CD4-positive, alpha-beta memory T cell (primary cell): ENCODE results near the gene SDR9C7. TPM values are rescaled to one million over a fixed set of nuclear protein-coding genes. Genes with fewer than 3 reads are reported as not detected.

Experiments
- CTCF ChIA-PET: fragments of 350-600 bp; sonication (Branson Sonifier 250); formaldehyde crosslinking; loops from one replicate; lab custom pipeline; 2021; ENCODE audit warnings: inconsistent platforms; ENCODE audit not compliant: partially characterized antibody; lab: Charles Lee
- POLR2A ChIA-PET: fragments of 350-600 bp; sonication (Branson Sonifier 250); formaldehyde crosslinking; loops from one replicate; lab custom pipeline; 2021; ENCODE audit not compliant: partially characterized antibody; lab: Charles Lee
- DNase-seq, 5 donors: peaks; one replicate each; pipeline versions ENCODE4 v3.0.0 to v3.0.0-alpha.2; 2020 to 2022; ENCODE audit warnings: mixed read lengths in 1 of 5
- H3K27ac ChIP-seq: one replicate; pipeline ENCODE4 v1.7.0; 2013; ENCODE audit warnings: low read depth, low read length
- H3K27me3 ChIP-seq: 2 replicates; pipeline ENCODE4 v1.7.0; 2013; ENCODE audit warnings: mild to moderate bottlenecking, low read length, moderate library complexity; ENCODE audit not compliant: insufficient read depth
- H3K36me3 ChIP-seq: 2 replicates; pipeline ENCODE4 v1.7.0; 2013; ENCODE audit warnings: mild to moderate bottlenecking, low read length, moderate library complexity; ENCODE audit not compliant: insufficient read depth
- H3K4me1 ChIP-seq: 2 replicates; pipeline ENCODE4 v1.7.0; 2013; ENCODE audit warnings: mild to moderate bottlenecking, low read length, moderate library complexity; ENCODE audit not compliant: insufficient read depth
- H3K4me3 ChIP-seq, 2 donors: one replicate each; pipeline ENCODE4 v1.7.0; 2013; ENCODE audit warnings: low read length in 2 of 2, mild to moderate bottlenecking in 1 of 2
- H3K9me3 ChIP-seq, 2 donors: one replicate each; pipeline ENCODE4 v1.7.0; 2013; ENCODE audit warnings: low read length in 2 of 2, control low read depth in 1 of 2; ENCODE audit not compliant: control insufficient read depth in 1 of 2
- H3K27ac Mint-ChIP-seq, 7 donors: one replicate each; pipeline ENCODE4 v1.8.0; 2020 to 2021; ENCODE audit warnings: mixed read lengths in 7 of 7, mild to moderate bottlenecking in 6 of 7, inconsistent platforms in 3 of 7, moderate library complexity in 3 of 7
- H3K27me3 Mint-ChIP-seq, 2 donors: one replicate each; pipeline ENCODE4 v1.8.0; 2020 to 2021; ENCODE audit warnings: mixed read lengths in 2 of 2
- H3K36me3 Mint-ChIP-seq, 2 donors: one replicate each; pipeline ENCODE4 v1.8.0; 2020 to 2021; ENCODE audit warnings: mixed read lengths in 2 of 2, inconsistent platforms in 1 of 2, mild to moderate bottlenecking in 1 of 2
- H3K4me1 Mint-ChIP-seq, 4 donors: one replicate each; pipeline ENCODE4 v1.8.0; 2020 to 2021; ENCODE audit warnings: mixed read lengths in 4 of 4, mild to moderate bottlenecking in 1 of 4
- H3K4me3 Mint-ChIP-seq, 8 donors: one replicate each; pipeline ENCODE4 v1.8.0; 2020 to 2021; ENCODE audit warnings: mixed read lengths in 8 of 8, mild to moderate bottlenecking in 7 of 8, moderate library complexity in 6 of 8, inconsistent platforms in 3 of 8
- H3K9me3 Mint-ChIP-seq, 8 donors: one replicate each; pipeline ENCODE4 v1.8.0; 2020 to 2021; ENCODE audit warnings: mixed read lengths in 8 of 8, mild to moderate bottlenecking in 5 of 8, inconsistent platforms in 3 of 8, moderate library complexity in 1 of 8
- intact Hi-C: fragments of 100-400 bp; cut with micrococcal nuclease; formaldehyde crosslinking; loops from one replicate; pipeline ENCODE4 v1.15.1; 2023
- polyA plus RNA-seq, 2 donors: library from polyadenylated mRNA; unstranded; fragments of 300-500 nt; fragmentation: Illumina TruSeq; gene quantifications; one replicate each; pipeline ENCODE4 v1.2.3, GENCODE V29; 2021
- total RNA-seq, 2 experiments: library from RNA; stranded (reverse); gene quantifications; one replicate each; pipeline ENCODE4 v1.2.3, GENCODE V29; 2021

SDR9C7 gene
- total and polyA plus RNA-seq, 4 experiments from 2014 or later = not detected

DNA sequence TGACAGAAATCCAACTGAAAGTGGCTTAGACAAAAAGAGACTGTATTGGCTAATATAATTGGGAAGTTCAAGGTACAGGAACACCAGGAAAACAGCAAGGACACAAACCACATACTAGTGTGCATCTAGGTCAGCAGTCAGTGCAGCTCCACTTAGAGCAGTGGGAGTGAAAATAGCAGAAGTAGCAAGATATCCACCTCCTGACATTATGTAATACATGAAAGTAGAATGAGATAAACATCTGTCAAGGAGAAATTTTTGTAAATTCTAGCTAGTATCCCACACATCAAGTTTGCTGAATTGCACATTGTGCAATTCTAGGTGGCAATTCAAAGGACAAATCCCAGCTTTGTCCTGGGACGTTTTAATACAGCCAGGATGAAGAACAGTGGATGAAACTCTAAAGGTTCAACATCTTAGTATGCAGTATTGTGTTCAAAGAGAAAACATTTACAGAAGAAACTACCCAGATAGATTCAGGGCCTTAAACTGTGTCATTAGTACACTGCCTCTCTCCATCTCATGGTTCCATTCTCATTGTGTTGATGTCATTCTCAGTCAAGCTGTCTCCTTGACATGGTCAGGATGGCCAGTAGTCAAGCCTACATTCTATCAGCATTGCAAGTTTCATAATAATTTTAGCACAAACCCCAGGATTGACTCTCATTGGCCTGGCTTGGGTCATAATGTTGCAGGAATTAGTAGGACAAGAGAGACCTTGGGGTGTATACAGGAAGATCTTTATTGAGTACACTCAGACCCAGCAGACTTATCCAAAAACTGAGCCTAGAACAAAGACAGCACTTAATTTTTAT is 56.8 kb downstream of the SDR9C7 start:
- no peak overlapping the region for H3K27ac ChIP-seq
- no peak overlapping the region for H3K27ac Mint-ChIP-seq
- H3K4me1 ChIP-seq = no peaks in the 10 kb centered on the region
- no peak overlapping the region for H3K4me3 ChIP-seq
- no peak for DNase-seq
- H3K4me1 Mint-ChIP-seq = no peaks in the 10 kb centered on the region
- H3K4me3 Mint-ChIP-seq = no peak overlapping the region
- H3K36me3 Mint-ChIP-seq = peaks cover 0 to 4% of the 10 kb centered on the region in 2 donors
- no peaks in the 10 kb centered on the region for H3K36me3 ChIP-seq
- H3K9me3 ChIP-seq = peaks cover 0 to 2% of the 10 kb centered on the region in 2 donors
- ChIA-PET POLR2A (no interaction called here), CTCF (no interaction called here)
- no peaks in the 10 kb centered on the region for H3K27me3 ChIP-seq
- intact Hi-C loops = no loop called here
- peaks cover 3 to 21% (median 13%) of the 10 kb centered on the region in 8 donors for H3K9me3 Mint-ChIP-seq
- peaks cover 11 to 37% of the 10 kb centered on the region in 2 donors for H3K27me3 Mint-ChIP-seq

DNA sequence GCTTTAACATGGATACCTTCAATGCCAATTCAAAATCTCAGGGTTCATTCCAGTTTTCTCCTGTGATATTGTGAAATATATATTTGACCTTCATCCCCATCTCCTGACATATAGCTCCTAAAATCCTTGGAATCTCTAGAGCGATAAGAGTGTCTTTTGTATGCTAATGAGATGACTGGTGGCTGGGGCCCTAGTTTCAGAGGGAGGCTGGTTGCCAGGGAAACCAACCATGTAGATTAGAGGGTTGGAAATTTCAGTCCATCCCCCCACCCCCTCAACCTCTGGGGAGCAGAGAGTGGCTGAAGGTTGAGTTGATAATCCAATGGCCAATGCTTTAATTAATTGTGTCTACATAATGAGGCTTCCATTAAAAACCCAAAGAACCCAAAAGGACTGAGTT is 59.4 kb downstream of the SDR9C7 start:
- Mint-ChIP-seq H3K9me3 (peaks cover 0 to 3% (median 0%) of the 10 kb centered on the region in 8 donors), H3K27me3 (peaks cover 11 to 38% of the 10 kb centered on the region in 2 donors)
- CTCF ChIA-PET = no interaction called here

DNA sequence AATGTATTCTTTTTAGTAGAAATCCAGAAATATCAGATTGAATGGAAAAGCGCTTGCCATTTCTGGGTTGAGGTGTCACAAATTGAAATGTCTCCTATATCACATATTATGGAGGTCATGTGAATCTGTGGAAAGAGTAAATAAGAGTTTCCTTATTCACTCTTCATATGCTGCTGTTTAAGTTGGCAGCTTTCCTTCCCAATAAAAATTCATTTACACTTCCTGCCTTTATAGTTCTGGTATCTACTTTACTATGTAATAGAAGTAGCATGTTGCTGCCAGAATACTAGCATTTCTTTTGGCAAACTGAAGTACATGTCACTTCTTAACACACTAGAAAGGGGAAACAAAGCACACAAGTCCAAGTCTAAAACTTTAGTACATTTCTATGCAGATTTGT is 60.8 kb downstream of the SDR9C7 start:
- POLR2A ChIA-PET = no interaction called here
- peaks cover 12 to 43% of the 10 kb centered on the region in 2 donors for H3K27me3 Mint-ChIP-seq

More for the DNA sequence above, 59.4 kb downstream of the SDR9C7 start:
- DNase-seq = no peak
- H3K36me3 ChIP-seq = no peaks in the 10 kb centered on the region
- H3K27me3 ChIP-seq = no peaks in the 10 kb centered on the region
- intact Hi-C loops = no loop called here
- no peak overlapping the region for H3K4me3 Mint-ChIP-seq
- no peak overlapping the region for H3K27ac ChIP-seq
- H3K9me3 ChIP-seq = no peaks in the 10 kb centered on the region
- POLR2A ChIA-PET = no interaction called here
- no peak overlapping the region for H3K4me3 ChIP-seq
- H3K36me3 Mint-ChIP-seq = no peaks in the 10 kb centered on the region
- no peaks in the 10 kb centered on the region for H3K4me1 ChIP-seq
- H3K27ac Mint-ChIP-seq = no peak overlapping the region
- no peaks in the 10 kb centered on the region for H3K4me1 Mint-ChIP-seq

More for the DNA sequence above, 60.8 kb downstream of the SDR9C7 start:
- Mint-ChIP-seq H3K36me3 (no peaks in the 10 kb centered on the region), H3K27ac (no peak overlapping the region), H3K9me3 (peaks cover 0 to 6% (median 3%) of the 10 kb centered on the region in 8 donors), H3K4me1 (no peaks in the 10 kb centered on the region), H3K4me3 (no peak overlapping the region)
- H3K27me3 ChIP-seq = no peaks in the 10 kb centered on the region
- H3K4me3 ChIP-seq = no peak overlapping the region
- CTCF ChIA-PET = no interaction called here
- no peak for DNase-seq
- no peaks in the 10 kb centered on the region for H3K36me3 ChIP-seq
- H3K9me3 ChIP-seq = no peaks in the 10 kb centered on the region
- H3K27ac ChIP-seq = no peak overlapping the region
- H3K4me1 ChIP-seq = no peaks in the 10 kb centered on the region
- intact Hi-C loops = no loop called here

Other genes with a start within 250 kb of the SDR9C7 start
- gene PTGES3, start 246.1 kb downstream of the SDR9C7 start, total RNA-seq = 100 to 1,000 TPM; 191 to 195 TPM
- gene PTGES3, start 246.1 kb downstream of the SDR9C7 start, polyA plus RNA-seq = 100 to 1,000 TPM; 261 to 353 TPM
- gene NACA, start 209.1 kb downstream of the SDR9C7 start, total RNA-seq = 1,000 to 10,000 TPM; 1,184 to 1,255 TPM
- gene NACA, start 209.1 kb downstream of the SDR9C7 start, polyA plus RNA-seq = 1,000 to 10,000 TPM; 1,025 to 1,184 TPM
- gene PRIM1, start 182.1 kb downstream of the SDR9C7 start, total RNA-seq = 10 to 100 TPM; 30.2 to 34.3 TPM
- 10 to 100 TPM; 45.0 to 46.9 TPM for gene PRIM1, start 182.1 kb downstream of the SDR9C7 start, polyA plus RNA-seq
- gene HSD17B6, start 171.1 kb downstream of the SDR9C7 start, total RNA-seq = 1 to 10 TPM in 1 of 2 experiments, under 1 TPM in 1; 0.78 to 1.9 TPM
- gene HSD17B6, start 171.1 kb downstream of the SDR9C7 start, polyA plus RNA-seq = 1 to 10 TPM; 1.6 to 2.2 TPM
- 1 to 10 TPM; 1.3 to 1.9 TPM for gene RDH16, start 23.2 kb upstream of the SDR9C7 start, total RNA-seq
- under 1 TPM; 0.09 to 0.47 TPM for gene RDH16, start 23.2 kb upstream of the SDR9C7 start, polyA plus RNA-seq
- 10 to 100 TPM; 10.8 to 12.2 TPM for gene ZBTB39, start 72.1 kb upstream of the SDR9C7 start, total RNA-seq
- gene ZBTB39, start 72.1 kb upstream of the SDR9C7 start, polyA plus RNA-seq = 1 to 10 TPM in 1 of 2 donors, under 1 TPM in 1; 0.98 to 2.7 TPM
- not detected for gene TAC3, start 82.1 kb upstream of the SDR9C7 start, total RNA-seq
- gene TAC3, start 82.1 kb upstream of the SDR9C7 start, polyA plus RNA-seq = under 1 TPM in 1 of 2 donors, not detected in 1; 0.36 TPM
- 1 to 10 TPM; 1.2 to 3.0 TPM for gene MYO1A, start 115.7 kb upstream of the SDR9C7 start, total RNA-seq
- not detected for gene MYO1A, start 115.7 kb upstream of the SDR9C7 start, polyA plus RNA-seq
- 10 to 100 TPM; 27.2 TPM for gene NEMP1, start 144.4 kb upstream of the SDR9C7 start, total RNA-seq
- gene NEMP1, start 144.4 kb upstream of the SDR9C7 start, polyA plus RNA-seq = 1 to 10 TPM; 4.6 to 6.5 TPM
- 10 to 100 TPM; 17.5 to 19.5 TPM for gene NAB2, start 154.7 kb upstream of the SDR9C7 start, total RNA-seq
- gene NAB2, start 154.7 kb upstream of the SDR9C7 start, polyA plus RNA-seq = 1 to 10 TPM in 1 of 2 donors, under 1 TPM in 1; 0.41 to 1.8 TPM
- gene STAT6, start 177.0 kb upstream of the SDR9C7 start, total RNA-seq = 100 to 1,000 TPM; 399 to 424 TPM
- 10 to 100 TPM; 78.4 to 91.7 TPM for gene STAT6, start 177.0 kb upstream of the SDR9C7 start, polyA plus RNA-seq
- gene LRP1, start 194.1 kb upstream of the SDR9C7 start, total RNA-seq = 10 to 100 TPM in 1 of 2 experiments, 1 to 10 TPM in 1; 9.7 to 11.6 TPM
- gene LRP1, start 194.1 kb upstream of the SDR9C7 start, polyA plus RNA-seq = under 1 TPM in 1 of 2 donors, not detected in 1; 0.38 TPM
- gene LRP1-AS, start 213.2 kb upstream of the SDR9C7 start, total RNA-seq = not detected
- gene LRP1-AS, start 213.2 kb upstream of the SDR9C7 start, polyA plus RNA-seq = not detected